SK-N-SH (cell line): ENCODE measurements around the gene SPDYE16. TPM values are rescaled to one million over a fixed set of nuclear protein-coding genes. Genes with fewer than 3 reads are reported as not detected.
"Not testable (repeated sequence)": the region's sequence is repeated elsewhere in the genome, so short reads cannot be mapped to it uniquely, and the experiment has no call there.

ENCODE experiments used
- CTCF ChIA-PET: fragments of 300-600, 350-600 bp; formaldehyde crosslinking; extraction: SDS; loops from one replicate; lab custom pipeline; 2021; lab: Yijun Ruan, JAX
- POLR2A ChIA-PET: fragments of 350-600 bp; sonication (Branson Sonifier 250); formaldehyde crosslinking; extraction: SDS; loops from one replicate; lab custom pipeline; 2020; ENCODE audit warnings: antibody characterized with exemption, inconsistent platforms; lab: Yijun Ruan, JAX
- DNase-seq: peaks from one replicate; pipeline ENCODE4 v3.0.0; 2012
- H2AFZ ChIP-seq: fragments of 200-600 bp; sonication (generic); 2 replicates; pipeline ENCODE4 v1.8.1; 2016; ENCODE audit warnings: antibody characterized with exemption, mild to moderate bottlenecking, low read depth
- H3F3A ChIP-seq: fragments of 200-600 bp; sonication (generic); replicated peaks from 2 replicates; pipeline ENCODE3; 2016; ENCODE audit warnings: antibody characterized with exemption, mild to moderate bottlenecking; ENCODE audit not compliant: insufficient read depth
- H3K27ac ChIP-seq, 2 experiments: fragments of 200-500 bp in 1 of 2; fragments of 200-600 bp in 1 of 2; sonication (Bioruptor generic) in 1 of 2; sonication (generic), shearing (Covaris generic) in 1 of 2; 2 replicates each; pipeline versions ENCODE4 v1.5.1 to v1.6.1; 2014 to 2016; ENCODE audit warnings: low read depth in 2 of 2, inconsistent platforms in 1 of 2, low read length in 1 of 2, mild to moderate bottlenecking in 1 of 2, mixed read lengths in 1 of 2
- H3K27me3 ChIP-seq: fragments of 200-600 bp; sonication (generic), shearing (Covaris generic); 2 replicates; pipeline ENCODE4 v1.6.1; 2016; ENCODE audit warnings: mixed run types; ENCODE audit not compliant: insufficient read depth
- H3K36me3 ChIP-seq, 2 experiments: fragments of 200-500 bp in 1 of 2; fragments of 200-600 bp in 1 of 2; sonication (Bioruptor generic) in 1 of 2; sonication (generic) in 1 of 2; replicated peaks in 1 of 2; 2 replicates each; pipeline versions ENCODE3 to v1.5.1; 2014 to 2016; ENCODE audit warnings: low read length in 1 of 2, mild to moderate bottlenecking in 1 of 2; ENCODE audit not compliant: insufficient read depth in 2 of 2, control insufficient read depth in 1 of 2
- H3K4me1 ChIP-seq, 2 experiments: fragments of 200-500 bp in 1 of 2; fragments of 200-600 bp in 1 of 2; sonication (Bioruptor generic) in 1 of 2; sonication (generic), shearing (Covaris generic) in 1 of 2; 2 replicates each; pipeline versions ENCODE4 v1.5.1 to v1.6.1; 2014 to 2016; ENCODE audit warnings: low read depth in 1 of 2, low read length in 1 of 2, mixed run types in 1 of 2; ENCODE audit not compliant: insufficient read depth in 2 of 2, control insufficient read depth in 1 of 2
- H3K4me2 ChIP-seq: fragments of 200-600 bp; sonication (generic), shearing (Covaris generic); 2 replicates; pipeline ENCODE4 v1.6.1; 2017; ENCODE audit warnings: mixed run types
- H3K4me3 ChIP-seq, 2 experiments: fragments of 200-500 bp in 1 of 2; fragments of 200-600 bp in 1 of 2; sonication (Bioruptor generic) in 1 of 2; sonication (generic), shearing (Covaris generic) in 1 of 2; 2 replicates each; pipeline versions ENCODE4 v1.5.1 to v1.8.1; 2014 to 2016; ENCODE audit warnings: low read depth in 2 of 2, inconsistent platforms in 1 of 2, low read length in 1 of 2, mild to moderate bottlenecking in 1 of 2, mixed read lengths in 1 of 2, moderate library complexity in 1 of 2
- H3K79me2 ChIP-seq: fragments of 200-600 bp; sonication (generic); 2 replicates; pipeline ENCODE4 v1.8.1; 2017; ENCODE audit warnings: mild to moderate bottlenecking; ENCODE audit not compliant: insufficient read depth
- H3K9ac ChIP-seq: fragments of 200-600 bp; sonication (generic); 2 replicates; pipeline ENCODE4 v1.6.1; 2017; ENCODE audit warnings: mixed run types
- H3K9me2 ChIP-seq: fragments of 200-600 bp; sonication (generic); 2 replicates; pipeline ENCODE4 v1.6.1; 2017; ENCODE audit warnings: mixed run types
- H3K9me3 ChIP-seq: fragments of 200-600 bp; sonication (generic); 2 replicates; pipeline ENCODE4 v1.6.1; 2017; ENCODE audit warnings: mixed run types, mild to moderate bottlenecking, moderate library complexity
- H4K20me1 ChIP-seq: fragments of 200-600 bp; sonication (generic); 2 replicates; pipeline ENCODE4 v1.6.1; 2017; ENCODE audit warnings: mild to moderate bottlenecking, mixed run types; ENCODE audit not compliant: insufficient read depth
- WGBS: methylation state at CpG from one replicate; pipeline ENCODE4 v1.1.6; 2017; ENCODE audit warnings: low lambda C conversion rate; 5-methylcytosine and 5-hydroxymethylcytosine counted together
- polyA plus RNA-seq, 3 experiments: library from polyadenylated mRNA; depleted of rRNA; stranded (reverse); fragments of >200 nt; gene quantifications; 2 replicates each; pipeline ENCODE4 v1.2.3, GENCODE V29; 2012

Gene SPDYE16
- polyA plus RNA-seq, 1 of the 3 experiments (the other 2 are of a cell fraction), result 0.10 TPM

- H2AFZ ChIP-seq, H3K4me2 ChIP-seq, DNase-seq, POLR2A ChIA-PET, H3K9ac ChIP-seq, H4K20me1 ChIP-seq, H3K4me1 ChIP-seq, H3K27me3 ChIP-seq, H3K4me3 ChIP-seq, H3F3A ChIP-seq, H3K9me2 ChIP-seq, CTCF ChIA-PET, H3K9me3 ChIP-seq, H3K27ac ChIP-seq, H3K79me2 ChIP-seq, H3K36me3 ChIP-seq: not testable (repeated sequence)
- 80% methylated on average over 1 of the region's 10 CpGs for WGBS
Measured at GRCh38 chr7:76492139-76492538, 51.0 kb downstream of the SPDYE16 start.

GRCh38 chr7:76487969-76488368, 55.1 kb downstream of the SPDYE16 start:
- H3K27me3 ChIP-seq, H3K4me2 ChIP-seq, H2AFZ ChIP-seq, H3K9me2 ChIP-seq, H3F3A ChIP-seq, POLR2A ChIA-PET, H4K20me1 ChIP-seq, H3K9ac ChIP-seq, H3K9me3 ChIP-seq, H3K36me3 ChIP-seq, H3K4me3 ChIP-seq, H3K4me1 ChIP-seq, H3K27ac ChIP-seq, H3K79me2 ChIP-seq, CTCF ChIA-PET, DNase-seq: not testable (repeated sequence)
- WGBS, result 100% methylated on average over 4 of the region's 13 CpGs

- CTCF ChIA-PET, DNase-seq, H4K20me1 ChIP-seq, H3K27me3 ChIP-seq, H3K79me2 ChIP-seq, H3K36me3 ChIP-seq, H3K4me1 ChIP-seq, H3K4me2 ChIP-seq, H3K27ac ChIP-seq, H3K4me3 ChIP-seq, POLR2A ChIA-PET, H3K9me3 ChIP-seq, H3K9ac ChIP-seq, H3F3A ChIP-seq, H3K9me2 ChIP-seq, H2AFZ ChIP-seq: not testable (repeated sequence)
- no CpG with 5 or more reads among the region's 5 CpGs for WGBS
Measured at GRCh38 chr7:76486618-76487017, 56.5 kb downstream of the SPDYE16 start.

GRCh38 chr7:76485822-76486610, 57.1 kb downstream of the SPDYE16 start:
- H3K9me2 ChIP-seq, H3F3A ChIP-seq, H3K36me3 ChIP-seq, DNase-seq, H4K20me1 ChIP-seq, CTCF ChIA-PET, H3K4me1 ChIP-seq, H3K79me2 ChIP-seq, H3K27me3 ChIP-seq, H2AFZ ChIP-seq, H3K4me2 ChIP-seq, H3K9ac ChIP-seq, H3K27ac ChIP-seq, POLR2A ChIA-PET, H3K9me3 ChIP-seq, H3K4me3 ChIP-seq: not testable (repeated sequence)
- WGBS, result 20% methylated on average over 1 of the region's 20 CpGs

GRCh38 chr7:76484456-76484855, 58.6 kb downstream of the SPDYE16 start:
- CTCF ChIA-PET, POLR2A ChIA-PET, H3K4me2 ChIP-seq, H3K9me3 ChIP-seq, DNase-seq, H3K9me2 ChIP-seq, H3K27me3 ChIP-seq, H3K4me3 ChIP-seq, H3K9ac ChIP-seq, H3K36me3 ChIP-seq, H3F3A ChIP-seq, H2AFZ ChIP-seq, H3K4me1 ChIP-seq, H3K79me2 ChIP-seq, H4K20me1 ChIP-seq, H3K27ac ChIP-seq: not testable (repeated sequence)
- WGBS, result 80% methylated on average over 4 of the region's 12 CpGs

GRCh38 chr7:76483081-76483480, 60.0 kb downstream of the SPDYE16 start:
- H3K9ac ChIP-seq, H3K4me3 ChIP-seq, H3K79me2 ChIP-seq, H3K9me2 ChIP-seq, DNase-seq, H2AFZ ChIP-seq, CTCF ChIA-PET, H3F3A ChIP-seq, H3K27me3 ChIP-seq, H4K20me1 ChIP-seq, POLR2A ChIA-PET, H3K9me3 ChIP-seq, H3K4me2 ChIP-seq, H3K27ac ChIP-seq, H3K36me3 ChIP-seq, H3K4me1 ChIP-seq: not testable (repeated sequence)
- WGBS, result 95% methylated on average over 16 of the region's 17 CpGs
